GF-D8 (cell line): ENCODE data around the gene LCNL1.

Experiments used
- DNase-seq: peaks from one replicate; lab custom pipeline; 2025; lab: John Stamatoyannopoulos, UW

Gene LCNL1

GRCh38 chr9:137012694-137013570 is 30.1 kb downstream of the LCNL1 start:
- DNase-seq = no peak

- no peak for DNase-seq
These were observed 30.8 kb downstream of the LCNL1 start for GRCh38 chr9:137013571-137013940.

GRCh38 chr9:137014166-137014565 is 31.4 kb downstream of the LCNL1 start:
- DNase-seq = no peak

GRCh38 chr9:137014776-137015539 is 32.2 kb downstream of the LCNL1 start:
- DNase-seq = no peak

- no peak for DNase-seq
These were observed 32.7 kb downstream of the LCNL1 start for GRCh38 chr9:137015540-137015930.

GRCh38 chr9:137015976-137016375 is 33.2 kb downstream of the LCNL1 start:
- DNase-seq = no peak

- no peak for DNase-seq
These were observed 33.6 kb downstream of the LCNL1 start for GRCh38 chr9:137016436-137016835.

GRCh38 chr9:137017071-137017470 is 34.3 kb downstream of the LCNL1 start:
- no peak for DNase-seq

GRCh38 chr9:137017791-137018497 is 35.2 kb downstream of the LCNL1 start:
- DNase-seq = no peak

GRCh38 chr9:137018761-137019559 is 36.2 kb downstream of the LCNL1 start:
- no peak for DNase-seq

- DNase-seq = no peak
These were observed 37.3 kb downstream of the LCNL1 start for GRCh38 chr9:137019891-137020683.

GRCh38 chr9:137020771-137021567 is 38.2 kb downstream of the LCNL1 start:
- no peak for DNase-seq

- no peak for DNase-seq
These were observed 38.8 kb downstream of the LCNL1 start for GRCh38 chr9:137021568-137021978.

GRCh38 chr9:137021979-137022661 is 39.3 kb downstream of the LCNL1 start:
- DNase-seq = no peak

GRCh38 chr9:137022662-137023008 is 39.8 kb downstream of the LCNL1 start:
- DNase-seq = no peak

- DNase-seq = no peak
These were observed 40.4 kb downstream of the LCNL1 start for GRCh38 chr9:137023157-137023556.

GRCh38 chr9:137023583-137023991 is 40.8 kb downstream of the LCNL1 start:
- no peak for DNase-seq

- no peak for DNase-seq
These were observed 42.7 kb downstream of the LCNL1 start for GRCh38 chr9:137025517-137025966.

- no peak for DNase-seq
These were observed 43.6 kb downstream of the LCNL1 start for GRCh38 chr9:137026384-137026783.

GRCh38 chr9:137026828-137027227 is 44.0 kb downstream of the LCNL1 start:
- no peak for DNase-seq
